ENCODE measurements around the gene CATSPERE.

Gene CATSPERE

DNA sequence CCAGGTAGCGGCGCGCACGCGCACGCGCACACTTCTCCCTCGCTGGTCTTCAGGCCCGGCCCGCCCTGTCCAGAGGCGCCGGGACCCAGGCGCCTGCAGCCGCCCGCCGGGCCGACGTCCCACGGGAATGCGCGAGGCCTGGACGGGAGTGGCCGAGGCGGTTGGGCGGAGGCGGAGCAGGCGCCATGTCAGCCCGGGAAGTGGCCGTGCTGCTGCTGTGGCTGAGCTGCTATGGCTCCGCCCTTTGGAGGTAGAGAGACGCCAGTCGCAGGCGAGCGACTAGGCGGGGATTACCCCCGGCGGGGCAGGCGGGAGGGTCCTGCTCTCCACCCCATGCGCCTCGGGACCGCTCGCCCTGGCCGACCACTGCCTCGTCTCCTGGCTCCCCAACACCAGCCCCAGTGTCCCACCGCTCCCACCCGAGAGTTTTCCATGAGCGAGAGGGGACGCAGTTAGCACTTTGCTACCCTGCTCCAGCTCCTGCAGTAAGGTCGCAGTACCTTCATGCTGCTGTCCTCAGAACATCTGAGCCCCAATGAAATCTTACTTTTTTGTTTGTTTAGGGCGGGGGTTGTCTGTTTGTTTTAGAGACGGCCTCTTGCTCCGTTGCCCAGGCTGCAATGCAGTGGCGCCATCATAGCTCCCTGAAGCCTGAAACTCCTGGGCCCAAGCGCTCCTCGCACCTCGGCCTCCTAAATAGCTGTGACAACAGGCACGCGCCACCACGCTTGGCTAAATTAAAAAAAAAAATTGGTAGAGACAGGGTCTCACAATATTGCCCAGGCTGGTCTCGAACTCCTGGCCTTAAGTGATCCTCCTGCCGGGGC is at the start of gene CATSPERE:
Gene CATSPERE (plus strand): TSS at position 29 of the 827 bp plus-strand sequence. CDS start 157 bp downstream, at position 186.
- DNase-seq = peak; percentile 30

- no peak for DNase-seq
Observed at GRCh38 chr1:244412176-244412575, 48.9 kb upstream of the CATSPERE start.

GRCh38 chr1:244413736-244414135 is 47.3 kb upstream of the CATSPERE start:
- no peak for DNase-seq

DNA sequence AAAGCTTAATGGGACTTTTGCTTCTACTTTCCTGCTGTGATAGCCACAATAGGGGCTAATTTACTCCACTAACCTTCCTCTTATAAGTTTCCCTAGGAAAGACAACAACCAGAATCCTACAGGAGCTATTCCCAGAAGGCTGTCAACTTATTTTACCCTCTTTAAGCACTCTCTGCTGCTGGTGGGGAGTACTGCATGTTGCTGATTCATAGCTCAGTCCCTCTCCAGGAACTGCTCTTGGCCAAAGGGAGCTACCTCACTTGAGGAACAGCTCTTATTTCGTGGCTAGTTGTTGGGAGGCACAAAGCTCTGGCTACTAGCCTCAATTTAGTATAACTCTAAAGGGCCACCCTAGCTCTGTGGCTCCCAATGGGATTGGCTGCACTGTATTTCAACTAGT is 46.5 kb upstream of the CATSPERE start:
- no peak for DNase-seq

DNA sequence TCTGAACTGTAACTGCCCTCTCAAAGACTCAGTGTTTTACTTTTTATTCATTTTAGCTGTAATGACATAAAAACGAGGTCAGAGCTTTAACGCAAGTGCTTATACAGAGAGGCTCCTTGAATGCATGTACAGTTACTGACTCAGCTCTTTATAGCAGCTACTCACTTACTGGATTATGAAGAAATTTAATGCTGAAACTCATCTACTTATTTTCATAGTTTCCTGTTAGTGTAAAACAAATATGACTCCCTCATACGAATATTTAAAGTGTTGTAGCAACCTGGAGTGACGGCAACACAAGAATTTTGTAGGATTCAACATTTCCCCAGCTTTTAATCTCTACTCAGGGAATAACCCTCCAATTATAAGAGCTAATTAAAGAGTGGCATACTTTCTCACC is 42.0 kb upstream of the CATSPERE start:
- no peak for DNase-seq

- DNase-seq = no peak
Observed at GRCh38 chr1:244422174-244422573, 38.9 kb upstream of the CATSPERE start.

GRCh38 chr1:244424649-244425334 is 36.3 kb upstream of the CATSPERE start:
- no peak for DNase-seq

DNA sequence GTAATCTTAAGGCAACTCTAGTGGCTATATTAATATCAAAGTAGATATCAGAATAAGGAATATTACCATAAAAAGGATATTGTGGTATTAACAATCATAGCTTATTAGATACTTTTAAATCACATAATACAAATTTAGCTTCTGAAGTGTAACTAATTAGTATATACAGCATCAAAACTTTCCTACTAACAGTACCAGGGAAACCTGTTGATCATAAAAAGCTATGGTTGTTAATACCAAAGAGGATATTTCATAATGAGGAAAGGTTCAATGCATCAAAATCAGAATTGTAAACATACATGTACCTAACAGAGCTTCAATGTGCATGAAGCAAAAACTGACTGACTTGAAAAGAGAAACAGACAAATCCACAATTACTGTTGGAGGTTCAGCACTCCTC is 33.4 kb upstream of the CATSPERE start:
- no peak for DNase-seq

DNA sequence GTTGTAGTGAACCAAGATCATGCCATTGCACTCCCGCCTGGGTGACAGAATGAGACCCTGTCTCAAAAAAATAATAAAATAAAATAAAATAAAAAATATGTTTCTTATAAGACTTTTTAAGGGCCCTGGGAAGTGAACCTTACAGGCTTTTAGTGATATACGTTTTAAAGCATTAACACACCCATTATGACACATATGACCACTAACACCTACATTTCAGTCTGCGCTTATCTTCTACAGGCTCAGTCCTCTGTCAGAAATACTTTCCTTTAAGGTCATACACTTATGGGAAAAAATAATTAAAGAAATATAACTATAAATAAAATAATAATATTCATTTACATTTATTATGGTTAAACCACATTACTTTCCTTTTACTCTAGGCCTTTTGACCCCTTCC is 31.3 kb upstream of the CATSPERE start:
- DNase-seq = no peak

- DNase-seq = no peak
Observed at GRCh38 chr1:244431166-244431565, 29.9 kb upstream of the CATSPERE start.

- DNase-seq = no peak
Observed at GRCh38 chr1:244435562-244436205, 25.4 kb upstream of the CATSPERE start.

DNA sequence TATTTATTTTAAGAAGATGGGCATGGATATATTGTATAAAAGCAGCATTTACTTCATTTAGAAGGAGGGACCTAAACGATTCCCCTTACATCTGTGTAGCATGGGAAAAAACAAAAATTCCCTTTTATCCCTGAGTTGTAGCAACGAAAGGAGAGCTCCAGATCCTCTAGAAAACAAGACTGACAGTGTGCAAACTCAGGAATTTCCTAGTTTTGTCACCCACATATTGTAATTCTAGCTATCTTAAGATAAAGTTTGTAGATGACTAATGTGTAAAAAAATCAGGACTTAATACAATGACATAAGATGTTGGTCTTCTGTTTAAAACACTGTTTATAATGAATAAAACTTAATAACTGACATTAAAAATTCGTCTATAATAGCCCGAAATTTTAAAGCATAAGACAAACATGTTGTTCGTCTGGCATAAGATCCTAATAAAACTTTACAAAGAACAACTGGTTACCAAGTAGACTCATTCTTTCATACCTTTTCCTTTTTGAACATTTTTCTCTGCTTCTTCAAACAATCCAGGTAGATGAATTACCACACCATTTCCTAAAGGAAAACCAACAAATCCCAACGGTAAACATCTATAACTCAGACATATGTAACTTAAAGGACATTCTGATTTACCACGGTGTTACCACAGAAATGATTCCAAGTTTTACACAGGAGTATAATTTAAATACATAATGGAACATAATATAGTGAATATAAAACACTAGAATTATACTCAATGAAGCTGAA is 24.6 kb upstream of the CATSPERE start:
- no peak for DNase-seq

GRCh38 chr1:244437086-244437468 is 24.0 kb upstream of the CATSPERE start:
- DNase-seq = no peak

DNA sequence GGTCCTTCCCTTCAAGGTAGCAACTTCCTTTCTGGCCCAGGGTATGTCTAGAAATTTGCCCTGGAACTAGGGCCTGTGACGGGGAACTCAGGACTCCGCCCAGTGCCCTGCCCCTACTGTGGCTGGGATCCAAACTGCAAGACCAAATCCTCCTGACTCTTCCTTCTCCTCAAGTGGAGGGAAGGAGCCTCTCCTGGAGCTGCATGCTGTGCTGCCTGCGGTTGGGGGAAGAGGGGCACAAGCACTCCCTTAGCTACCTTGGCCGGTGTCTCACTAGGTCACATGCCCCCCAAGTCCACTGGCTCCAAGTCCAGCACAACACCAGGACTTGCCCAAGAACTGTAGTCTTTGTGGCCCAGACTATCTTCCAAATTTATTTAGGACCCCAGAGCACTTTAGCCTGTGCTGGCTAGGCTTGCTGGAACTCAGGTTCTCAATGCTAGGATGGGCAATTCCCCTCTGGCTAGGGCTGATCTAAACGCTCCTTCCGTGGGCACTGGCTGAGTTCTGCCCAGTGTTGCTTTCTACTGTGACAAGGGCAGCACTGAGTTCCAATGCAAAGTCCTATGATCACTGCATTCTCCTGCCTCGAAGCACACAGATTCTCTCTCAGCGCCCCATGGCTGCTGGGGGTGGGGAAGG is 21.6 kb upstream of the CATSPERE start:
- DNase-seq = no peak

GRCh38 chr1:244442850-244443249 is 18.2 kb upstream of the CATSPERE start:
- DNase-seq = no peak

DNA sequence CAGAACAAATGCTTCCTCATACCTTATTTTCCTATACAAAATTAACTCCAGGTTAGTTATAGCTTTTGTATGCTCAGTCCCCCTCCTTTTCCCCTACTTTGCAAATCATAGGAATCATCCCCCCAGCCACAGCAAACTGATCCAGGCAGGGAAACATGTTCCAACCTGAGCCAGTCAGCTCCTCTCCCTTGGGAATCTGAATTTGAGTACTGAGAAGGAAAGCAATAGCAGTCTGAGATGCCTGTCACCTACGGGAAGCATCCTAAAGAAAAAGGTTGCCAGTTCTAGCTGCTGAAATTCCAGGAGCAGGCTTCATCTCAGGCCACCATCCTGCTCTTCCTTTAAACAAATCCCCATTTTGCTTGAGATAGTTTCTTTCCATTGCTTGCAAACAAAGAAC is 16.2 kb upstream of the CATSPERE start:
- DNase-seq = no peak

GRCh38 chr1:244445320-244446181 is 15.5 kb upstream of the CATSPERE start:
- no peak for DNase-seq

DNA sequence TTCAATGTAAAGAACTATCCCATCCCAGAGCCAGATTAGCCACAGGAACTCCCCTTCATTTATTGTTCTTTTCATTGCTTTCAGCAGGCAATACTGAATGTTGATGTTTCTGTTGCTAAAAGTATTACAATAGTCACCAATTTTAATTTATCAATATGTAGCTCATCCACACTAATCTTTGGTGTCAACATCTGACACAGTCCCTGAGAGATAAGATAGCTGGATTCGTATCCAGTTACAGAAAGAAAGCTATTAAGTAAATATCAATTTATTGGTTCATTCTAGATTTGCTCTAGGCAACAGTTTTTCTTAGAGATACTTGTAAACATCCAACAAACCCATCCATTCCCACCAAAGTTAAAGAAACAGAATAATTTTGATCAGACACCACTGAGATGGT is 14.0 kb upstream of the CATSPERE start:
- no peak for DNase-seq

- no peak for DNase-seq
Observed at GRCh38 chr1:244447552-244447951, 13.5 kb upstream of the CATSPERE start.

GRCh38 chr1:244448279-244449036 is 12.6 kb upstream of the CATSPERE start:
- no peak for DNase-seq

Data from cortex of kidney (tissue), 1 donor.